ENCODE measurements around the gene NPBWR2. TPM values are rescaled to one million over a fixed set of nuclear protein-coding genes. Genes with fewer than 3 reads are reported as not detected.
A peak's percentile ranks its signal among the peaks of the same experiment; 100 is the strongest.
"Not testable (repeated sequence)": the region's sequence is repeated elsewhere in the genome, so short reads cannot be mapped to it uniquely, and the experiment has no call there.

Gene NPBWR2
- total RNA-seq, 2 experiments from 2014 or later = not detected

DNA sequence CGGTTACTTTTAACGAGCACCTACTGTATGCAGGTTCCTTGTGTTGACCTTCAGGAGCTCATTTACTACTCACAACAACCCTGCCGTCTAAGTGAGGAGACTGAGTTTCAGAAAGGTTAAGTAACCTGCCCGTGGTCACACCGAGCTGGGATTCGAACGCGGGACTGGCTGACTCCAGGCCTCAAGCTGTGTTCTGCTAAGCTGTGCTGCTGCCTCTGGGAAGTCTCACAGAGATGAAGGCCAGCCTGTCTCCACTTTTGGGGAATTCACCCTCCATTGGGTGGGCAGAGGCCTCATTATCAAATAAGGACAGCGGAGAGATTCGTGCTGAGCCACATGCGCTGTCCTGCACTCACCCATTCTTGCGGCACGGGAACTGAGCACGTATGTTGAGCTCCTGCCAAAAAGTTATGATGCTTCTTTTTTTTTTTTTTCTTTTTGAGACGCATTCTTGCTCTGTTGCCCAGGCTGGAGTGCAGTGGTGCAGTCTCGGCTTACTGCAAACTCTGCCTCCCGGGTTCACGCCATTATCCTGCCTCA, 31.0 kb upstream of the NPBWR2 start:
- H3K27ac Mint-ChIP-seq = no peak overlapping the region
- CTCF ChIA-PET = interaction anchor here (0.7 kb wide), 1 partner anchor 86 kb away, joined by 3 read pairs; no protein-coding TSS in a partner anchor

DNA sequence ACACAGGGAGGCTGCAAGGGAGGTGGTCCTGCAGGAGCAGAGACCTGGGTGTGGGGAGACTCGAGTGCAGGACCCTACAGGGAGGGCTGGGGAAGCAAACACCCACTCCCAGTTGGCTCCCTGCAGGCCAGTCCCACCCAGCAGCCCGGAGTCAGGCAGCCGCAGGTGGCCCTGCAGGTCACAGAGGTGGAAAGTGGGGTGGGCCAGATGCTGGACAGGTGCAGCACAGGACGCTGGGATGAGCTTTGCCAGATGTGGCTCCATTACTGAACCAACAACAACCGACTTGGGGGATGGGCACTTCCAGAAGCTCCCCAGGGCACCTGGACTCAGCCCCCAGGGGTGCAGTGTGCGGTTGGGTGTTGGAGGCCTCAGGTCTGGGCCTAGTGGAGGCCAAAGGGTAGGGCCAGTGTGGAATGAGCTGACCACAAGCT, 30.2 kb upstream of the NPBWR2 start:
- POLR2A ChIA-PET = no interaction called here
- no peaks in the 10 kb centered on the region for H3K36me3 Mint-ChIP-seq (ENCODE audit: low read depth)
- no peak overlapping the region for H3K4me3 Mint-ChIP-seq
- CTCF ChIA-PET = interaction anchor here (0.7 kb wide), 1 partner anchor 85 kb away, joined by 3 read pairs; no protein-coding TSS in a partner anchor
- no peaks in the 10 kb centered on the region for H3K4me1 Mint-ChIP-seq
- peaks cover 6% of the 10 kb centered on the region for H3K27me3 Mint-ChIP-seq
- no peaks in the 10 kb centered on the region for H3K9me3 Mint-ChIP-seq
- no peak for DNase-seq
- H3K27ac Mint-ChIP-seq = no peak overlapping the region

More for the DNA sequence above, 31.0 kb upstream of the NPBWR2 start:
- Mint-ChIP-seq H3K4me1 (no peaks in the 10 kb centered on the region), H3K4me3 (no peak overlapping the region), H3K9me3 (no peaks in the 10 kb centered on the region), H3K36me3 (ENCODE audit: low read depth) (no peaks in the 10 kb centered on the region), H3K27me3 (peaks cover 6% of the 10 kb centered on the region)
- POLR2A ChIA-PET = no interaction called here
- no peak for DNase-seq

GRCh38 chr20:64136004-64136710, 28.8 kb upstream of the NPBWR2 start:
- DNase-seq = no peak
- H3K27ac Mint-ChIP-seq = no peak overlapping the region
- H3K4me3 Mint-ChIP-seq = no peak overlapping the region
- H3K36me3 Mint-ChIP-seq (ENCODE audit: low read depth) = no peaks in the 10 kb centered on the region
- no peaks in the 10 kb centered on the region for H3K9me3 Mint-ChIP-seq
- H3K4me1 Mint-ChIP-seq = no peaks in the 10 kb centered on the region
- ChIA-PET CTCF (no interaction called here), POLR2A (no interaction called here)
- H3K27me3 Mint-ChIP-seq = peaks cover 6% of the 10 kb centered on the region

- H3K9me3 Mint-ChIP-seq; H3K27ac Mint-ChIP-seq; H3K27me3 Mint-ChIP-seq; CTCF ChIA-PET; H3K36me3 Mint-ChIP-seq (ENCODE audit: low read depth); H3K4me1 Mint-ChIP-seq; DNase-seq; POLR2A ChIA-PET; H3K4me3 Mint-ChIP-seq: not testable (repeated sequence)
These were observed 27.4 kb upstream of the NPBWR2 start for GRCh38 chr20:64134744-64135143.

DNA sequence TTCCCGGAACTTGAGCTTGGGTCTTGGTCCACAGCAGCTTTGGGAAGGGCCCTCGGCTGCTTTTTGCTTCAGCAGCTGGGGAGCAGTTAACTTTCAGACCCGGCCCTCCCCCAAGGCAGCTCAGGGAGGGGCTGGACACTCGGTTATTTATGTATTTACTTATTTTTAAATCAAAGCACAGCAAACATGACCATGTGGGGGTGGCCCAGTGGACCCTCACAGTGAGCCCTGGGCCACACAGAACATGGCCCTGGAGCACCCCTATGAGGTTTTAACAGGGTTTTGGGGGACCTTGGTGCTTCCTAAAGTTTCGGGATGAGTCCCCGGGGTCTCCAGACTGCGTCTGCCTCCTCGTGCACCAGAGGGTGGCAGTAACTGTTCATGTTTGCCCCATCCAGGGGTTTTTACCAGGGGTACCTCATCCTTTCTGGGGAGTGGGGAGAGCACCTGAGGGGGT, 26.6 kb upstream of the NPBWR2 start:
- no peak for DNase-seq
- ChIA-PET POLR2A (no interaction called here), CTCF (interaction anchor here (1.0 kb wide), 1 partner anchor 14 kb away, joined by 3 read pairs; no protein-coding TSS in a partner anchor)
- no peak overlapping the region for H3K27ac Mint-ChIP-seq
- no peaks in the 10 kb centered on the region for H3K36me3 Mint-ChIP-seq (ENCODE audit: low read depth)
- H3K9me3 Mint-ChIP-seq = no peaks in the 10 kb centered on the region
- H3K27me3 Mint-ChIP-seq = peaks cover 9% of the 10 kb centered on the region
- H3K4me1 Mint-ChIP-seq = no peaks in the 10 kb centered on the region
- no peak overlapping the region for H3K4me3 Mint-ChIP-seq

DNA sequence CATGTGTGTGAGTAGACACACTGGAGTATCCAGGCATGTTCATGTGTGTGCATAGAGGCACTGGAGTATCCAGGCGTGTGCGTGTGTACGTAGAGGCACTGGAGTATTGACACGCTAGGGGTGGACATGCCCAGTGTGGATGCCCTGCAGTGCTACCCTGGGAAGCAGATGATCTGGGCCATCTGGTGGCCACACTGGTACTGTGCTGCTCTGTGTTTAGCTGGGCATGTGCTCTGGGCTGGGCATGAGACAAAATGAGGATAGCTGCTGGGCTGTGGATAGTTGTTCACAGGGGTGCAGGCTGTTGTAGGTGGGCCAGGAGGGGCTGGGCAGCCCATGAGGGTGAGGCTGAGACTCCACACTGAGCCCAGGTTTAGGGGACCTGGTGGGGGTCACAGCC, 24.0 kb upstream of the NPBWR2 start:
- ChIA-PET POLR2A (no interaction called here), CTCF (no interaction called here)
- H3K36me3 Mint-ChIP-seq (ENCODE audit: low read depth) = no peaks in the 10 kb centered on the region
- peaks cover 15% of the 10 kb centered on the region for H3K27me3 Mint-ChIP-seq
- no peaks in the 10 kb centered on the region for H3K9me3 Mint-ChIP-seq
- H3K4me3 Mint-ChIP-seq = no peak overlapping the region
- no peak for DNase-seq
- H3K4me1 Mint-ChIP-seq = no peaks in the 10 kb centered on the region
- H3K27ac Mint-ChIP-seq = no peak overlapping the region

GRCh38 chr20:64130876-64131275, 23.5 kb upstream of the NPBWR2 start:
- DNase-seq = no peak
- Mint-ChIP-seq H3K27ac (no peak overlapping the region), H3K36me3 (ENCODE audit: low read depth) (no peaks in the 10 kb centered on the region), H3K4me3 (no peak overlapping the region), H3K27me3 (peaks cover 17% of the 10 kb centered on the region), H3K4me1 (no peaks in the 10 kb centered on the region), H3K9me3 (no peaks in the 10 kb centered on the region)
- POLR2A ChIA-PET = no interaction called here
- CTCF ChIA-PET = no interaction called here

DNA sequence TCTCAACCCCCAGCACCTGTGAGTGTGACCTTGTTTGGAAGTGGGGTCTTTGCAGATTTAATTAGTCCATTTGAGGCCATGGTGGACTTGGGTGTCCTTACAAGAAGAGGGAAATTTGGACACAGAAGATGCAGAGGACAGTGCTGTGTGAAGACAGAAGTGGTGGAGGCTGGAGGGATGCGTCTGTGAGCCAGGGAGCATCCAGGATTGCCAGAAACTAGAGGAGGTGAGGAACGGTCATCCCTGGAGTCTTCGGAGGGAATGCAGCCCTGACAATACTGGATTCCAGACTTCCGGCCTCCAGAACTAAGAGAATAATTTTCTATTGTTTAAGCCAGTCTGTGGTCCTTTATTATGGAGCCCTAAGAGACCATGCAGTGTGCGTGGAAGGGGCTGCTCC, 22.9 kb upstream of the NPBWR2 start:
- H3K4me3 Mint-ChIP-seq = no peak overlapping the region
- no peaks in the 10 kb centered on the region for H3K4me1 Mint-ChIP-seq
- H3K27me3 Mint-ChIP-seq = peaks cover 15% of the 10 kb centered on the region
- ChIA-PET POLR2A (no interaction called here), CTCF (no interaction called here)
- H3K27ac Mint-ChIP-seq = no peak overlapping the region
- no peak for DNase-seq
- H3K36me3 Mint-ChIP-seq (ENCODE audit: low read depth) = no peaks in the 10 kb centered on the region
- H3K9me3 Mint-ChIP-seq = no peaks in the 10 kb centered on the region

GRCh38 chr20:64129146-64129782, 21.9 kb upstream of the NPBWR2 start:
- Mint-ChIP-seq H3K36me3 (ENCODE audit: low read depth) (no peaks in the 10 kb centered on the region), H3K27me3 (peaks cover 20% of the 10 kb centered on the region), H3K9me3 (no peaks in the 10 kb centered on the region), H3K4me1 (no peaks in the 10 kb centered on the region), H3K4me3 (no peak overlapping the region), H3K27ac (no peak overlapping the region)
- no peak for DNase-seq
- POLR2A ChIA-PET = no interaction called here
- CTCF ChIA-PET = interaction anchor here (1.0 kb wide), 1 partner anchor 8 kb away, joined by 3 read pairs; no protein-coding TSS in a partner anchor

GRCh38 chr20:64123517-64123916, 16.2 kb upstream of the NPBWR2 start:
- H3K36me3 Mint-ChIP-seq (ENCODE audit: low read depth); H3K4me1 Mint-ChIP-seq; DNase-seq; H3K27ac Mint-ChIP-seq; H3K4me3 Mint-ChIP-seq; CTCF ChIA-PET; POLR2A ChIA-PET; H3K9me3 Mint-ChIP-seq: not testable (repeated sequence)
- H3K27me3 Mint-ChIP-seq = peaks cover 36% of the 10 kb centered on the region

DNA sequence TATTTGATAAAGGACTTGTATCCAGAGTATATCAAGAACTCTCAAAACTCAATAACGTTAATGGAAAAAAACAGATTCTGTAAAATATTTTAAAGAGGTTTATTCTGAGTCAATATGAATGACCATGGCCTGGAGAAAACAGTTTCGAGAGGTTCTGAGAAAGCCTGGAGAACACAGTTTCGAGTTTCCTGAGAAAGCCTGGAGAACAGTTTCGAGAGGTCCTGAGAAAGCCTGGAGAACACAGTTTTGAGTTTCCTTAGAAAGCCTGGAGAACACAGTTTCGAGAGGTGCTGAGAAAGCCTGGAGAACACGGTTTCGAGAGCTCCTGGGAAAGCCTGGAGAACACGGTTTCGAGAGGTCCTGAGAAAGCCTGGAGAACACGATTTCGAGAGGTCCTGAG, 15.6 kb upstream of the NPBWR2 start:
- CTCF ChIA-PET = not testable (repeated sequence)

DNA sequence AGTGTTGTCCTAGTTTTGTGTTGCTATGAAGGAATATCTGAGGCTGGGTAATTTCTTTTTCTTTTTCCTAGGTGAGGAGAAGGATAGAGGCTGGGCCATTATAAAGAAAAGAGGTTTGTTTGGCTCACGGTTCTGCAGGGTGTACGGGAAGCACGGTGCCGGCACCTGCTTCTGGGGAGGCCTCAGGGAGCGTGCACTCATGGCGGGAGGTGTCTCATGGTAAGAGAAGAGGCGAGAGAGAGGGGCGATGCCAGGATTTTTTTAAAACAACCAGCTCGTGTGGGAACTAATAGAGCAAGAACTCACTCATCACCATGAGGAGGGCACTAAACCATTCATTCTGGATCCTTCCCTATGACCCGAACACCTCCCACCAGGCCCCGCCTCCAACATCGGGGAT, 14.2 kb upstream of the NPBWR2 start:
- Mint-ChIP-seq H3K4me3 (no peak overlapping the region), H3K9me3 (no peaks in the 10 kb centered on the region), H3K4me1 (peaks cover 9% of the 10 kb centered on the region), H3K27ac (no peak overlapping the region), H3K27me3 (peaks cover 30% of the 10 kb centered on the region), H3K36me3 (ENCODE audit: low read depth) (no peaks in the 10 kb centered on the region)
- ChIA-PET POLR2A (no interaction called here), CTCF (interaction anchor here (0.6 to 2.8 kb wide), 11 partner anchors 7 to 583 kb away, joined by 3 to 16 read pairs (median 4); partner anchors contain the start of gene LKAAEAR1)
- DNase-seq = no peak

More for the DNA sequence above, 15.6 kb upstream of the NPBWR2 start:
- H3K27ac Mint-ChIP-seq; H3K9me3 Mint-ChIP-seq; H3K4me3 Mint-ChIP-seq; POLR2A ChIA-PET; H3K4me1 Mint-ChIP-seq; DNase-seq; H3K36me3 Mint-ChIP-seq (ENCODE audit: low read depth): not testable (repeated sequence)
- H3K27me3 Mint-ChIP-seq = peaks cover 32% of the 10 kb centered on the region

- Mint-ChIP-seq H3K27ac (peak overlapping the region; percentile 76), H3K4me3 (no peak overlapping the region), H3K27me3 (peaks cover 23% of the 10 kb centered on the region), H3K9me3 (no peaks in the 10 kb centered on the region), H3K4me1 (peaks cover 9% of the 10 kb centered on the region), H3K36me3 (ENCODE audit: low read depth) (no peaks in the 10 kb centered on the region)
- CTCF ChIA-PET = interaction anchor here (0.7 to 2.8 kb wide), 16 partner anchors 14 to 597 kb away, joined by 3 to 16 read pairs (median 4); partner anchors contain the start of genes C20orf204, LKAAEAR1, OPRL1 and RTEL1
- POLR2A ChIA-PET = no interaction called here
- DNase-seq = no peak
These were observed 12.4 kb upstream of the NPBWR2 start for GRCh38 chr20:64119681-64120341.

All from activated CD4-positive, alpha-beta T cell treated with anti-CD3 and anti-CD28 coated beads, Interleukin-2, amount 10 ng/mL, durations not matched to agents 7 days and 5 days (primary cell).